GF-D8 (cell line): Measurements from ENCODE around the gene ZNF865.
A peak's percentile ranks its signal among the peaks of the same experiment; 100 is the strongest.

Experiments
- DNase-seq: peaks from one replicate; lab custom pipeline; 2025; lab: John Stamatoyannopoulos, UW

The ZNF865 gene

GRCh38 chr19:55623561-55623960, 18.1 kb downstream of the ZNF865 start:
- DNase-seq = no peak

- DNase-seq = peak; percentile 55
These were observed 18.9 kb downstream of the ZNF865 start, which contains the start of gene ZNF784 for GRCh38 chr19:55624109-55625003. ZNF784 (minus strand) TSS chr19:55624566; CDS start chr19:55624561, 5 bp downstream.

GRCh38 chr19:55625004-55625326, 19.5 kb downstream of the ZNF865 start:
- no peak for DNase-seq

DNA sequence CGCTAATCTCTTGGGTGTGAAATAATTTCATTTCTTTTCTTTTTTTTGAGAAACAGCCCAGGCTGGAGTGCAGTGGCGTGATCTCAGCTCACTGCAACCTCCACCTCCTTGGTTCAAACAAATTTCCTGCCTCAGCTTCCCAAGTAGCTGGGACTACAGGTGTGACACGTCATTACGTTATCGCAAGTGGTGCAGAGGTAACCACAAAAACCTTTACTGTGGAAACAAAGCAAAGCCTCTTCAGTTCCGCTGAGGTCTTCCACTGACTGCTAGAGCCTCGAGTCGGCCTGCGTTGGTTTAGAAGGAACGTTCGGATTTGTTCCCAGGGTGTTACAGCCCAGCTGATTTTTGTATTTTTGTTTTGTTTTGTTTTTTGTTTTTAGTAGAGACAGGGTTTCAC, 20.9 kb downstream of the ZNF865 start:
- no peak for DNase-seq

GRCh38 chr19:55632463-55632834, 27.0 kb downstream of the ZNF865 start:
- peak; percentile 77 for DNase-seq

DNA sequence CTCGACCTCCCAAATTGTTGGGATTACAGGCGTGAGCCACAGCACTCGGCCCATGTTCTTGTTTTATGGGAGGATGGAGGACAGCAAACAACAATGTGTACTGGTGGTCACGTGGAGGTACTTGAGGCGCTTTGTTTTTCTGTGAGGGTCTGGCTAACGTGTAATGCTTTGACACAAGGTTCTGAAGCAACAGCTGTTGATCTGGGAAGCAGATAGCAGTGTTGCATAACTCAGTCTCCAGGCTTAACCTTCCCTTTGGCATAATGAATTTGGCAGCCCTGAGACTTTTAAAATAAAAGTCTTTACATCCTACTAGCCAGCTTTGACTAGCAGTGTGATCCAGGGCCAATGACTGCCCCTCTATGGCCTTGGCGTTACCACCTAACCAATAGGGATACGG, 28.4 kb downstream of the ZNF865 start:
- peak; percentile 66 for DNase-seq

DNA sequence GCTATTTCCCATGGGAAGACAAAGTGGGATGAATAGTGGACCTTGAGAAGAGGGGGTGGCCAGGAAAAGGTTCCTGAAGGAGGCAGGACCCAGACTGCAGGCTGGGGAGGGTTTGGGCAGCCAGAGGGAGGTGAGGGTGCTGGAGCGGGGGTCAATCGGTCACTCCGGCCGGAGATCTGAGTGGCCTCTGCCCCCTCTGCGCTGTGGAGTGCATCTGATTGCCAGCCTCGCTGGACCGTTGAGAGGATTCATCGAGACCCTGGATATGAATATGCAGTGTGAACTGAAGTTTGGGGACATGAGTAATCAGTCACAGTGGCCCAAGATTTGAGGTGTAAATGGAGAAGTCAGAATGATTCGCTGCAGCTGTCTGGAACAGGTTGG, 29.9 kb downstream of the ZNF865 start:
- DNase-seq = no peak

DNA sequence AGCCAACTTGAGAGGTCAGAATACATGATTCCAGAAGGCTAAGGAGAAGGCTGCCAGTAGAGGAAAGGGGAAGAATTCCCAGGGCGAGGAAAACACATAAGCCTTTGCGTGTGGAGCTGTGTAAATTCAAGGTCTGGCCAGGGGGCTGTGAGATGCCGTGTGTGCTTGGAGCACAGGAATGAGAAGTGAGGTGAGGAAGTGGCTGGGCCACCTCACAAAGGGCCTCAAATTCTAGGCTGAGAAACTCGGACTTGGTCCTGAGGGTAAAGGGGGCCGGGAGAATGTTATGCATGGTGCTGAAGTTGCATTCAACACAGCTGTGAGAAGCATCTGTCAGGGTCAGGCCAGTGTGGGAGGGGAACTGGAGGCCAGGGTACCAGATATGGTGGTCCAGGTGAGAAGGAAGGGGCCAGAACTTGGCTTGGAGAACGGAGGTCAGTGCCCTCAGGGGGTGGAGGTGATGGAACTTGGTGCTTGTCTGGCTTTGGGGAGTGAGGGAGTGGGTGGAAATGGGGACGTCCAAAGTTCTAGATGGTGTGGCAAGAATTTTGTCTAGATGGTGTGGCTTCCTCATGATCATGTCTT, 30.5 kb downstream of the ZNF865 start:
- DNase-seq = no peak

GRCh38 chr19:55636723-55637122, 31.3 kb downstream of the ZNF865 start:
- no peak for DNase-seq

DNA sequence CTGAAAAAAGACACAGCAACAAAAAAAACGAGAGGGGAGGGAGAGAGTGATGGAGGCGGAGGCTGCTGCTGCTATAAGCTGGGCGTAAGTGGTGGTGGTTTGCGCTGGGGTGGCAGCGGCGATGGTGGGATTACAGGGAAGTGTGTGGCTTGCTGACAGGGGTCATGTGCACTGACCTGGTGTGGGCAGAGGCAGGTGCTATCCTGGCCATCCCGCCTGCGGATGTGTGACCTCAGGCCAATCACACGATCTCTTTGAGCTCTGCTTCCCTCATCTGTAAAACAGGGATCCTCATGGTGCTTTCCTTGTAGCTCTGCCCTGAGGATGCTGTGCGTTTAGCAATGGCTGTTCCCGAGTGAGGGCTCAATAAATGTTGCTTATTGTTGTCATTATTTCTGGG, 32.1 kb downstream of the ZNF865 start:
- DNase-seq = no peak

DNA sequence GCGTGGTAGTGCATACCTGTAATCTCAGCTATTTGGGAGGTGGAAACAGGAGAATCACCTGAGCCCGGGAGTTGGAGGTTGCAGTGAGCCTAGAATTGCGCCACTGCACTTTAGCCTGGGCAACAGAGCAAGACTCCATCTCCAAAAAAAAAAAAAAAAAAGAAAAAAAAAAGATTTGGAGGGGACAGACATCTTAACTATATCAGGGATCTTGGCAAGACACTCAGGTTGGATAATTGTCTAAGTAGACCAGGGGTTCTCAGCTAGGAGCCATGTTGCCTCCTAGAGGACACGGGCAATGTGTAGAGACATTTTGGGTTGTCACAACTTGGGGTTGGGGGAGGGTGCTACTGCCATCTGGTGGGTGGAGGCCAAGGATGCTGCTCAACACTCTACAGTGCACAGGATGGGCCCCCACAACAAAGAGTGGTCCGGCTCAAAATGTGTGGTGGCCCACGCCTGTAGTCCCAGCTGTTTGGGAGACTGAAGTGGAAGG, 33.5 kb downstream of the ZNF865 start:
- DNase-seq = peak; percentile 29

GRCh38 chr19:55640043-55640576, 34.7 kb downstream of the ZNF865 start:
- DNase-seq = peak; percentile 49

GRCh38 chr19:55640577-55641425, 35.4 kb downstream of the ZNF865 start, which contains the start of gene ZNF580:
ZNF580 (plus strand) TSS chr19:55641002; CDS start chr19:55642509, 1,507 bp downstream.
- DNase-seq = no peak

DNA sequence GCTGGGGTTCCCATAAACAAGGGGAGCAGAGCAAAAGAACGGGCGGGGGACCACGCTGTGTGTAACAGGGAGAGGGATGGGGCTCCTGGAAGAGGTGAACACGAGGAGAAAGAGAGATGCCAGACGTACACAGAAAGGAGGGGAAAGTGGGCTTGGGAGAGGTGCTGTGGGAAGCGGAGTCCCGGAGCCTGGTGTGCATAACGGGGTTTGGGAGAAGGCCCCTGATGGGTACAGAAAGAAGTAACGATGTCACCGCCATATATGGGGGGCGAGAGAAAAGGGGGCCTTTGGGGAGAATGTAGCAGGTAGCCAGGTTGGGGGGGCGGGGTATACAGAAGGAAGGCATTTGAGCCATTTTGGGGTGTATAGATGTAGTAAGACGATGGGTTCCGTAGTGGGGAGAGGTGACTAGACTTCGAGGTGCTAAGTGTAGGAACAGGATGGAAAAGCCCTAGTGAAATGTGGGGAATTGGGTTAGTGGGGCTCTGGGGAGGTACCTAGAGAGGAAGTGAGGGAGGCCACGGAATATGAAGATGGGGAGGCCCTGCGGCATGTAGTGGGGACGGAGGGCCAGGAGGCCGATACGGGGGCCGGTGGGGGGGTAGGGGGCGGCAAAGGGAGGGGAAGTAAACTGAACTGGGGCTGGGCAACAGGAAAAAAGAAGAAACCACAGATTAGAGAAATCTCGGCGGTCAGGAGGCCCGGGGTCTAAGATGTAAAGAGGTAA, 36.1 kb downstream of the ZNF865 start:
- no peak for DNase-seq

DNA sequence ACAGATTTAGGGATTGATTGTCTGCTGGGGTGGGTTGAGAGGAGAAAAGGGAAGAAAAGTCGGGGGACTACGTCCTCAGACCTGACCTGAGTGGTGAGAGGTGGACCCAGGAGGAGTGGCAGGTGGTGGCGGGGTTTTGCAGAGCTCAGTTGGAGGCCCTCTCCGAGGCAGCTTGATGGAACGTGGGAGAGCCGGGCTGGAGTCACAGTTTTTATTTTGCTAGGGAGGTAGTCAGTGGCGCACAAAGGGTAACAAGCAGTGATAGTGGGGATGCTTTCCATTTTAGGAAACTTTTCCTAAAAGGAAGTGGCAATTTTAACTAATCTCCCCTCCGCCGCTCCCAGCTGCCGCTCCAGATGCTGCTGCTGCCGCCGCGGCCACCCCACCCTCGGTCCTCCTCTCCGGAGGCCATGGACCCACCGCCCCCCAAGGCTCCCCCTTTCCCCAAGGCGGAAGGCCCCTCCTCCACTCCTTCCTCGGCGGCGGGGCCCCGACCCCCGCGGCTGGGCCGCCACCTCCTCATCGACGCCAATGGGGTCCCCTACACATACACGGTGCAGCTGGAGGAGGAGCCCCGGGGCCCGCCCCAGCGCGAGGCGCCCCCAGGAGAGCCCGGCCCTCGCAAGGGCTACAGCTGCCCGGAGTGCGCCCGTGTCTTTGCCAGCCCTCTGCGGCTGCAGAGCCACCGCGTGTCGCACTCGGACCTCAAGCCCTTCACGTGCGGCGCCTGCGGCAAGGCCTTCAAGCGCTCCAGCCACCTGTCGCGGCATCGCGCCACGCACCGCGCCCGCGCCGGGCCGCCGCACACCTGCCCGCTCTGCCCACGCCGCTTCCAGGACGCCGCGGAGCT, 36.9 kb downstream of the ZNF865 start:
- no peak for DNase-seq

DNA sequence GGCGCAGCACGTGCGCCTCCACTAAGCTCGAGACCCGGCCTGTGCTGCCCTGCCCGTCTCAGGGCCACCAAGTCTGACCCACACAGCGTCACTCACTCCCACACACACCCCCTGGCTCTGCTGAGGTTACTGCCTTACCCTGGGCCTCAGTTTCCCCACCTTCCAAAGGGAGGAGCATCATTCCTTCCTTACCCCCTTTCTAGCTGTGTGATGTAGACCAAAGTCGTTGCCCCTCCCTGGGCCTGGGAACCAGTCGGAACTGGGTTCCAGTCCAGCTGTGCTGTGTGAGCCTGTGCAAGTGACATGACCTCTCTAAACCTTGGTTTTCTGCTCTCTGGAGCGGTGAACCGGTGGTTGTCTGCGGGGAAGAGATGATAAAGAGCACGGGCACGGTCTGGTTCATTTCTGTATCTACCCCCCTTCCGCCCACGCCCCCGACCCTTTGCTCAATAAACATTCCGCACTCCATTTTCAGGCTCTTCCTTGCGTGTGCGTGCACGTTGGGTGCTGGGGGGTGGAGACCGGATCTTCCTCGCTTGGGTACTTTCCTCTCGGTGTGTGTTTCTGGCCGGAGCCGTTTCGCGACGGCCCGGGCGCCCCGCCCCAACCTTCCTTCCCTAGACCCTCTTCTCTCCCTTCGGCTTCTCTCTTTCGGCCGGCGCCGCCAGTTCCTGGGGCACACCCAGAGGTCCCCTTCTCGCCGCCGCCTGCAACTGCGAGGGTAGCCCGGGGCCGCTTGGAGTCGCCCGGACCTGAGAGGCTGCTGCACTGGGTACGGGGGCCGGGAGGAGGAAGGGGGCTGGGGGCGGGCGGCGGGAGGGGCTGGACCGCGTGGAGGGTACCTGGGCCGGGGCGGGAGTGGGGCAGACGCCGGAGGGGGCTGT, 37.8 kb downstream of the ZNF865 start, which contains the start of gene ZNF581:
ZNF581 (plus strand) TSS at position 647 of the 884 bp plus-strand sequence. CDS start 923 bp downstream, outside the sequence.
- peak; percentile 40 for DNase-seq

GRCh38 chr19:55643887-55644176, 38.4 kb downstream of the ZNF865 start:
- DNase-seq = no peak

DNA sequence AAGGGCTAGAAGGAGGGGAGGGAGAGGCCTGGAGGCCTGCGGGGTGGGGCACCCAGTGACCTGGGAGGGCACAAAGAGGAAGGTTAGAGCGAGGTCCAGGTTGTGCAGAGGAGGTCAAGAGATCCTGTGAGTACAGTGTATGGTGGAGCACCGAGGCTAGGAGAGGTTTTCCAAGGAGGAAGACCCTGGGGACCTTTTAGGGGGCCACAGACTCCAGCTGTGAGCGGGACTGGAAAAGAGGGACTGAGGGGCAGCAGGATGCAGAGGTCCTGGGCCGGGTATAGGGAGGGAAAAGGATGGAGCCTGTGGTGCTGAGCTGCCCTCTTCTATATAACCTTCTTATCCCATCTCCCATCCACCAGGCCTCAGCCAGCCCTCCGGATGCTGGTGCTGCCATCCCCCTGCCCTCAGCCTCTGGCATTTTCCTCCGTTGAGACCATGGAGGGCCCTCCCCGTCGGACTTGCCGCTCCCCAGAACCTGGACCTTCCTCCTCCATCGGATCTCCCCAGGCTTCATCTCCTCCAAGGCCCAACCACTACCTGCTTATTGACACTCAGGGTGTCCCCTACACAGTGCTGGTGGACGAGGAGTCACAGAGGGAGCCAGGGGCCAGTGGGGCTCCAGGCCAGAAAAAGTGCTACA, 38.9 kb downstream of the ZNF865 start:
- DNase-seq = no peak
